Neuronal stem cell (in vitro differentiated cells): Measurements from ENCODE around the gene KYNU.

ENCODE experiments used
- DNase-seq: peaks from one replicate; pipeline ENCODE4 v3.0.0-alpha.2; 2013; ENCODE audit warnings: low spot score
- H2AFZ ChIP-seq: one replicate; pipeline ENCODE4 v1.6.1; 2013; ENCODE audit warnings: mild to moderate bottlenecking, low read length, inconsistent platforms
- H2AK5ac ChIP-seq: 2 replicates; pipeline ENCODE4 v1.6.1; 2013; ENCODE audit warnings: low read depth, mild to moderate bottlenecking, inconsistent platforms, low read length, moderate library complexity, mixed read lengths
- H2BK120ac ChIP-seq: 2 replicates; pipeline ENCODE4 v1.6.1; 2013; ENCODE audit warnings: low read depth, mild to moderate bottlenecking, inconsistent platforms, low read length, moderate library complexity, mixed read lengths
- H2BK12ac ChIP-seq: one replicate; pipeline ENCODE4 v1.6.1; 2013; ENCODE audit warnings: low read length, inconsistent platforms
- H2BK15ac ChIP-seq: 2 replicates; pipeline ENCODE4 v1.6.1; 2013; ENCODE audit warnings: mild to moderate bottlenecking, low read length, inconsistent platforms, mixed read lengths
- H2BK5ac ChIP-seq: one replicate; pipeline ENCODE4 v1.6.1; 2013; ENCODE audit warnings: inconsistent platforms, mild to moderate bottlenecking, low read length, moderate library complexity
- H3K14ac ChIP-seq: one replicate; pipeline ENCODE4 v1.6.1; 2013; ENCODE audit warnings: low read length, inconsistent platforms
- H3K18ac ChIP-seq: 2 replicates; pipeline ENCODE4 v1.6.1; 2013; ENCODE audit warnings: low read length, inconsistent platforms
- H3K23ac ChIP-seq: 2 replicates; pipeline ENCODE4 v1.6.1; 2013; ENCODE audit warnings: low read depth, mild to moderate bottlenecking, mixed read lengths, low read length, inconsistent platforms; ENCODE audit not compliant: poor library complexity
- H3K27ac ChIP-seq: replicated peaks from 3 replicates; pipeline ENCODE4 v1.5.1; 2013; ENCODE audit warnings: low read length, inconsistent platforms
- H3K27me3 ChIP-seq, 3 experiments: 2 replicates each; pipeline ENCODE4 v1.6.1; 2013; ENCODE audit warnings: low read length in 3 of 3, mild to moderate bottlenecking in 2 of 3, inconsistent platforms in 1 of 3, low read depth in 1 of 3, mixed read lengths in 1 of 3, moderate library complexity in 1 of 3; ENCODE audit not compliant: control insufficient read depth in 3 of 3, insufficient read depth in 3 of 3
- H3K36me3 ChIP-seq, 2 donors: replicated peaks in 1 of 2; 2 replicates each; pipeline ENCODE4 v1.6.1; 2013; ENCODE audit warnings: low read length in 2 of 2; ENCODE audit not compliant: control insufficient read depth in 2 of 2, insufficient read depth in 2 of 2
- H3K4ac ChIP-seq: 2 replicates; pipeline ENCODE4 v1.6.1; 2013; ENCODE audit warnings: inconsistent platforms, mild to moderate bottlenecking, low read length, moderate library complexity
- H3K4me1 ChIP-seq, 2 donors: 1 replicate in 1 of 2; 2 replicates in 1 of 2; pipeline ENCODE4 v1.6.1; 2013; ENCODE audit warnings: low read length in 2 of 2, low read depth in 1 of 2; ENCODE audit not compliant: control insufficient read depth in 2 of 2, insufficient read depth in 1 of 2
- H3K4me2 ChIP-seq: one replicate; pipeline ENCODE4 v1.6.1; 2013; ENCODE audit warnings: mild to moderate bottlenecking, low read length, inconsistent platforms; ENCODE audit not compliant: insufficient read depth, poor library complexity, severe bottlenecking
- H3K4me3 ChIP-seq, 2 donors: 2 replicates each; pipeline ENCODE4 v1.5.1; 2013; ENCODE audit warnings: low read length in 2 of 2, mild to moderate bottlenecking in 2 of 2, inconsistent platforms in 1 of 2, moderate library complexity in 1 of 2
- H3K79me1 ChIP-seq: one replicate; pipeline ENCODE4 v1.6.1; 2013; ENCODE audit warnings: low read depth, mild to moderate bottlenecking, inconsistent platforms, low read length, moderate library complexity
- H3K9ac ChIP-seq: one replicate; pipeline ENCODE4 v1.6.1; 2013; ENCODE audit warnings: mild to moderate bottlenecking, low read depth, low read length, inconsistent platforms; ENCODE audit not compliant: poor library complexity
- H3K9me3 ChIP-seq, 2 donors: replicated peaks in 1 of 2; 2 replicates each; pipeline versions ENCODE3 to v1.6.1; 2013; ENCODE audit warnings: low read length in 2 of 2, mild to moderate bottlenecking in 2 of 2, inconsistent platforms in 1 of 2, low read depth in 1 of 2, mixed read lengths in 1 of 2, moderate library complexity in 1 of 2; ENCODE audit not compliant: control insufficient read depth in 2 of 2, insufficient read depth in 1 of 2
- H4K8ac ChIP-seq: one replicate; pipeline ENCODE4 v1.6.1; 2013; ENCODE audit warnings: low read depth, mild to moderate bottlenecking, inconsistent platforms, low read length, moderate library complexity
- H4K91ac ChIP-seq: one replicate; pipeline ENCODE4 v1.6.1; 2013; ENCODE audit warnings: low read length, low read depth, mild to moderate bottlenecking, inconsistent platforms; ENCODE audit not compliant: poor library complexity
- WGBS, 2 donors: extraction: QIAGEN DNeasy Blood & Tissue Kit; methylation state at CpG; one replicate each; pipeline ENCODE4 v1.1.7; 2013; ENCODE audit warnings: missing lambda C conversion rate in 2 of 2, mixed read lengths in 1 of 2; ENCODE audit not compliant: insufficient read length in 2 of 2, insufficient replicate concordance in 1 of 2; ENCODE audit errors: extremely low coverage in 2 of 2; 5-methylcytosine and 5-hydroxymethylcytosine counted together

Gene KYNU

GRCh38 chr2:142873831-142874287 is 3.6 kb upstream of the KYNU start:
- no peak overlapping the region for H2BK120ac ChIP-seq
- H2BK12ac ChIP-seq = no peak overlapping the region
- H3K4me3 ChIP-seq = no peak overlapping the region
- no peak overlapping the region for H3K9ac ChIP-seq
- H2BK15ac ChIP-seq = no peak overlapping the region
- H3K14ac ChIP-seq = no peak overlapping the region
- H4K8ac ChIP-seq = no peak overlapping the region
- no peak for DNase-seq
- H2AK5ac ChIP-seq = no peak overlapping the region
- no peak overlapping the region for H2BK5ac ChIP-seq
- no peaks in the 10 kb centered on the region for H3K27me3 ChIP-seq
- no peaks in the 10 kb centered on the region for H3K4me1 ChIP-seq
- no peaks in the 10 kb centered on the region for H3K79me1 ChIP-seq
- no peak overlapping the region for H3K18ac ChIP-seq
- H3K4me2 ChIP-seq = no peak overlapping the region
- H3K4ac ChIP-seq = no peak overlapping the region
- H3K36me3 ChIP-seq = no peaks in the 10 kb centered on the region
- no peak overlapping the region for H3K27ac ChIP-seq
- no peak overlapping the region for H2AFZ ChIP-seq
- no peak overlapping the region for H4K91ac ChIP-seq
- no peaks in the 10 kb centered on the region for H3K9me3 ChIP-seq
- WGBS, 2 donors = no CpG with 5 or more reads among the region's 1 CpG
- no peak overlapping the region for H3K23ac ChIP-seq

DNA sequence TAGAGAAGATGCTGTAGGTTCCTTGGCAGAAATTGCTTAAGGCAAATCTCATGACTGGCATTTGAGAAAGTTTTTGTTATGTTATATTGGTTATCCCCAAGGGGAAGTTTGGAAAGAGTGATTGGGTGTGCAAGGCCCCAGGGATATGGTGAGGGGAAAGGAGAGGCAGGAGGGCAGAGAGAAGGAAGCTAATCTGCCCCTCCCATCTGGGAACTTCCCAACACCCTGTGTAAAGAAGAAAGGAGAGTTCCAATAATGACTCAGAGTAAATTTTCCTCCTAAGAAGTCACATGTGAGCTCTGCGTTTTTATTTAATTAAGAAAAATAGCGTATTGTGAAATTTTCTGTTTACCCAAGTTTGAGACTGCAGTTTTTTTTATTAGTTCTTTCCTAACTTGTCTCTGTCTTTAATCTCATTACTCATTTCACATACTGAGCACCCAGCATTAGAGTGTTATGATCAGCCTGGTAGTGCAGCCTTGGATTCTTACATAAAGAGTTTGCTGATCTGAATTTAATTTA is 3.1 kb upstream of the KYNU start:
- Histone ChIP-seq H4K91ac (no peak overlapping the region), H3K4me1 (no peaks in the 10 kb centered on the region), H2BK5ac (no peak overlapping the region), H3K4ac (no peak overlapping the region), H3K23ac (no peak overlapping the region), H3K4me2 (no peak overlapping the region), H3K27me3 (no peaks in the 10 kb centered on the region), H2AFZ (no peak overlapping the region), H3K14ac (no peak overlapping the region), H3K36me3 (no peaks in the 10 kb centered on the region), H3K4me3 (no peak overlapping the region), H3K79me1 (no peaks in the 10 kb centered on the region), H2AK5ac (no peak overlapping the region), H2BK15ac (no peak overlapping the region), H3K9me3 (no peaks in the 10 kb centered on the region), H3K27ac (no peak overlapping the region), H3K18ac (no peak overlapping the region), H2BK120ac (no peak overlapping the region), H4K8ac (no peak overlapping the region), H3K9ac (no peak overlapping the region), H2BK12ac (no peak overlapping the region)
- DNase-seq = no peak
- no CpG with 5 or more reads among the region's 2 CpGs for WGBS, 2 donors

DNA sequence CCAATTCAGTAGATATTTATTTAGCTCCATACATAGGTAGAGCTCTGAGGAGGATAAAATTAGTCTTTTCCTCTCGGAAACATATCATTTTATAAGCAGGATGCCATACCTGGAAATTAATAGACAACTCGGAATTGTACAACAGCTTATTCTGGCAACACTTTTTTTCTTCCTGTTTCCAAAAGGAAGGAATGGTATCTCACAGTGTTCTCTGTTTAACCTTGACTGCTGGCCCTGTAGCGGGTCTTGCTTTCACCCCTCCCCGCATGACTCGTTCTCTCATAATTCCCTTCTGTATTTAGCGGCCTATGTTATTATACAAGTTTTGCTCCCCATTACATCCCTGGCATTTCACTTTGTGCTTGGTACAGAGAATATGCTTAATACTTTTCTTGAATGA is 2.5 kb upstream of the KYNU start:
- Histone ChIP-seq H4K8ac (no peak overlapping the region), H3K27me3 (no peaks in the 10 kb centered on the region), H2AK5ac (no peak overlapping the region), H2BK15ac (no peak overlapping the region), H3K36me3 (no peaks in the 10 kb centered on the region), H3K9ac (no peak overlapping the region), H3K79me1 (no peaks in the 10 kb centered on the region), H3K4me3 (no peak overlapping the region), H3K14ac (no peak overlapping the region), H2BK120ac (no peak overlapping the region), H3K9me3 (no peaks in the 10 kb centered on the region), H3K23ac (no peak overlapping the region), H3K27ac (no peak overlapping the region), H2AFZ (no peak overlapping the region), H3K4me2 (no peak overlapping the region), H4K91ac (no peak overlapping the region), H2BK12ac (no peak overlapping the region), H2BK5ac (no peak overlapping the region), H3K4ac (no peak overlapping the region), H3K18ac (no peak overlapping the region), H3K4me1 (no peaks in the 10 kb centered on the region)
- WGBS, 2 donors = no CpG with 5 or more reads among the region's 6 CpGs
- DNase-seq = no peak

GRCh38 chr2:142875652-142876051 is 1.8 kb upstream of the KYNU start:
- H2BK15ac ChIP-seq = no peak overlapping the region
- H2BK12ac ChIP-seq = no peak overlapping the region
- DNase-seq = no peak
- no peak overlapping the region for H2BK120ac ChIP-seq
- no peak overlapping the region for H2AK5ac ChIP-seq
- no CpG with 5 or more reads among the region's 4 CpGs for WGBS, 2 donors
- no peaks in the 10 kb centered on the region for H3K4me1 ChIP-seq
- H3K4me2 ChIP-seq = no peak overlapping the region
- H3K23ac ChIP-seq = no peak overlapping the region
- no peak overlapping the region for H2AFZ ChIP-seq
- no peaks in the 10 kb centered on the region for H3K27me3 ChIP-seq
- H3K4me3 ChIP-seq = no peak overlapping the region
- H4K91ac ChIP-seq = no peak overlapping the region
- no peak overlapping the region for H3K27ac ChIP-seq
- no peaks in the 10 kb centered on the region for H3K36me3 ChIP-seq
- no peak overlapping the region for H3K4ac ChIP-seq
- H3K79me1 ChIP-seq = no peaks in the 10 kb centered on the region
- H3K9ac ChIP-seq = no peak overlapping the region
- no peak overlapping the region for H4K8ac ChIP-seq
- no peaks in the 10 kb centered on the region for H3K9me3 ChIP-seq
- H3K14ac ChIP-seq = no peak overlapping the region
- H2BK5ac ChIP-seq = no peak overlapping the region
- no peak overlapping the region for H3K18ac ChIP-seq
